Measurements from ENCODE around the gene CALN1. TPM values are rescaled to one million over a fixed set of nuclear protein-coding genes. Genes with fewer than 3 reads are reported as not detected.
"Not testable (repeated sequence)": the region's sequence is repeated elsewhere in the genome, so short reads cannot be mapped to it uniquely, and the experiment has no call there.

The CALN1 gene
- total RNA-seq, 1 experiment from 2014 or later, result not detected

GRCh38 chr7:71753956-71754664, 658.0 kb downstream of the CALN1 start:
- in situ Hi-C loops (cut with HindIII; ENCODE audit: low pct_unique_long_range_greater_than_20kb, low sequenced_read_pairs), result no loop called here
- no peak for DNase-seq (ENCODE audit: low read depth, low spot score)

DNA sequence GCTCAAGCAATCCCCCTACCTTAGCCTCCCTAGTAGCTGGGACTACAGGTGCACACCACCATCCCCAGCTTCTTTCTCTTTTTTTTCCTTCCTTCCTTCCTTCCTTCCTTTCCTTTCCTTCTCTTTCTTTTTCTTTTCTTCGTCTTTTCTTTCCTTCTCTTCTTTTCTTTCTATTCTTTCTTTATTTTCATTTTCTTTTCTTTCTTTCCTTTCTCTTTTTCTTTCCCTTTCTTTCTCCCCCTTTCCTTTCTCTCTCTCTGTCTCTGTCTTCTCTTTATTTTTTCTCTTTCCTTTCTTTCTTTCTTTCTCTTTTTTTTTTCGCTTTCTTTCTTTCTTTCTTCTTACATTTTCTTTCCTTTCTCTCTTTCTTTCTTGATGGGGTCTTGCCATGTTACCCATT, 658.9 kb downstream of the CALN1 start:
- no peak for DNase-seq (ENCODE audit: low read depth, low spot score)
- in situ Hi-C loops (cut with HindIII; ENCODE audit: low pct_unique_long_range_greater_than_20kb, low sequenced_read_pairs), result no loop called here

- DNase-seq (ENCODE audit: low read depth, low spot score), result peak; percentile 56
- in situ Hi-C loops (cut with HindIII; ENCODE audit: low pct_unique_long_range_greater_than_20kb, low sequenced_read_pairs), result no loop called here
Observed at GRCh38 chr7:71752171-71752935, 659.8 kb downstream of the CALN1 start.

- DNase-seq (ENCODE audit: low read depth, low spot score), result no peak
- in situ Hi-C loops (cut with HindIII; ENCODE audit: low pct_unique_long_range_greater_than_20kb, low sequenced_read_pairs), result no loop called here
Observed at GRCh38 chr7:71750290-71750689, 661.8 kb downstream of the CALN1 start.

DNA sequence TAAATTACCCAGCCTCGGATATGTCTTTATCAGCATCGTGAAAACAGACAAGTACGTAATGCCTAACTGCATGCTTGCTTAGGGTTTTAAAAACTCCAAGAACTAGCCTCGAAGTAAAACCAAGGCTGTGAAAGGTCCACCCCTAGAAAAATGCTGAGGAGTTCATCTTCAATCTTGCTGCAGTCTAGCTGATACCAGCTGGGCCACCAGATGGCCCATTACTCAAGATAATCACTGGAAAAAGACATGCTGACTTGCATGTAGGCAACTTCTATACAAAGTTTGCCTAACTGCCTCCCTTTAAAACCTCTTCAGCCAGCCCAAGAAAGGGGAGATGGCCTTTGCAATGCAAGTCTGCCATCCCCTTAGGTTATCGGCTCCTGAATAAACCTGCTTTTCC, 666.1 kb downstream of the CALN1 start:
- in situ Hi-C loops (cut with HindIII; ENCODE audit: low pct_unique_long_range_greater_than_20kb, low sequenced_read_pairs), result no loop called here
- DNase-seq (ENCODE audit: low read depth, low spot score), result no peak

- in situ Hi-C loops (cut with HindIII; ENCODE audit: low pct_unique_long_range_greater_than_20kb, low sequenced_read_pairs), result no loop called here
- no peak for DNase-seq (ENCODE audit: low read depth, low spot score)
Observed at GRCh38 chr7:71740174-71740560, 672.0 kb downstream of the CALN1 start.

DNA sequence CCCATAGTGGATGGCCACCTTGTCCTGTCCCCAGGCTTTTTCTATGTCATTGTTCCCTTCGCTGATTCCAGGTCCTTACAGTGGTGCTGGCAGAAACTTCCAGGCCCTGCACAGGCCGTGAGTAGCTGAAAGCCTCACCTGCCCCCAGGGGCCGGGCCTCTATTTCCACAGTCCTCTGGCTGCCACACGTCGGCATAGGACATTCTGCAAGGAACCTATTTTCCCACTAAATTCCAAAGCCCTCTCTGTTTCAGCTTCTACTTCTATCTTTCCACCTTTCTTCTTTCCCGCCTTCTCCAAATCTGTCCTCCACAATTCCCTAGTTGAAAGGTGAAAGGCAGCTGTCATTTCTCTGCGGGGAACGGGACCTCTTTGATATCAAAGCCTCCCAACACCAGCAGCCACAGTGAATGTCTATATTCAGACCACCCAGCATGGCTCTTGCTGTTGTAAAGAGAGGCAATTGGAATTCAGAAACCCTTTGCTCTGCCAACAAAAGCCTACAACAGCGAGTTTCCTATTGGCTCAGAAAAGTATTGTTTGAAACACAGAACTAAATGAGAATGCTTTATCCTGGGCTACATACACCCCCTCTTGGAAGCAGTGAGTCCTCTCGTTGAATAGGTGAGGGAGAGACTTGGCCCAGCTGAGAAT, 672.5 kb downstream of the CALN1 start:
- no peak for DNase-seq (ENCODE audit: low read depth, low spot score)
- in situ Hi-C loops (cut with HindIII; ENCODE audit: low pct_unique_long_range_greater_than_20kb, low sequenced_read_pairs), result no loop called here

DNA sequence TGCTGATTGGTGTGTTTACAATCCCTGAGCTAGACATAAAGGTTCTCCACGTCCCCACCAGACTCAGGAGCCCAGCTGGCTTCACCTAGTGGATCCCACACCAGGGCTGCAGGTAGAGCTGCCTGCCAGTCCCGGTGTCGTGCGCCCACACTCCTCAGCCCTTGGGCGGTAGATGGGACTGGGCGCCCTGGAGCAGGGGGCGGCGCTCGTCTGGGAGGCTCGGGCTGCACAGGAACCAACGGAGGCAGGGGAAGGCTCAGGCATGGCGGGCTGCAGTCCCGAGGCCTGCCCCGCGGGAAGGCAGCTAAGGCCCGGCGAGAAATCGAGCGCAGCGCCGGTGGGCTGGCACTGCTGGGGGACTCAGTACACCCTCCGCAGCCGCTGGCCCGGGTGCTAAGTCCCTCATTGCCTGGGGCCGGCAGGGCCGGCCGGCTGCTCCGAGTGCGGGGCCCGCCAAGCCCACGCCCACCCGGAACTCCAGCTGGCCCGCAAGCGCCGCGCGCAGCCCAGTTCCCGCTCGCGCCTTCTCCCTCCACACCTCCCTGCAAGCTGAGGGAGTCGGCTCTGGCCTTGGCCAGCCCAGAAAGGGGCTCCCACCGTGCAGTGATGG, 674.1 kb downstream of the CALN1 start:
- DNase-seq (ENCODE audit: low read depth, low spot score); in situ Hi-C loops (cut with HindIII; ENCODE audit: low pct_unique_long_range_greater_than_20kb, low sequenced_read_pairs): not testable (repeated sequence)

DNA sequence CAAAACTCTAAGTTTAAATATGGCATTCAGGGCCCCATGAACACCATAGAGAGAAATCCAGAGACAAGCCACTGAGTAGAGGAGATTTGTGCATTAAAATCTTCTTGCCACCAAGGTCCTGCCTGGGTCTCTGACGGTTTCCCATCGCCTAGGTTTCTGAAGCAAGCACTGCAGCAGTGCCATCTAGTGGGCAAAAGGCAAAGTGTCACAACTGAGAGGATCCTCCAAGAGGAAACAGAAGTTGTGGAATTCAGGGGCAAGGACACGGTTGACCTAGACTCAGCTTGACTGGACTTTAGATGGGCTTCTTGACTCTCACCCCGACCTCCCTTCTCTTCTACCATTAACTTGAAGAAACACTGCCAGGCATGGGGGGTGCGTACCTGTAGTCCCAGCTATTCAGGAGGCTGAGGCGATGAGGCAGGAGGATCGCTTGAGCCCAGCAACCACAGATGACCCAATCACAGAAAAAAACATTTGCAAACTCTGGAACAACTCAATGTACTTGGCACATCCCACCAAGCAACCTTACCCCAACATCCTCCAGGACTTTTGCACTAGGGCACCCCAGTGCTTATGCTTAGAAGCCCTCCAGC, 676.1 kb downstream of the CALN1 start:
- in situ Hi-C loops (cut with HindIII; ENCODE audit: low pct_unique_long_range_greater_than_20kb, low sequenced_read_pairs), result no loop called here
- DNase-seq (ENCODE audit: low read depth, low spot score), result peak; percentile 83

- in situ Hi-C loops (cut with HindIII; ENCODE audit: low pct_unique_long_range_greater_than_20kb, low sequenced_read_pairs), result no loop called here
Observed at GRCh38 chr7:71733107-71733870, 678.8 kb downstream of the CALN1 start.

GRCh38 chr7:71731740-71732139, 680.4 kb downstream of the CALN1 start:
- in situ Hi-C loops (cut with HindIII; ENCODE audit: low pct_unique_long_range_greater_than_20kb, low sequenced_read_pairs), result no loop called here
- no peak for DNase-seq (ENCODE audit: low read depth, low spot score)

More at GRCh38 chr7:71733107-71733870, 678.8 kb downstream of the CALN1 start:
- DNase-seq (ENCODE audit: low read depth, low spot score), result peak; percentile 84

Small RNA genes within 50 kb of the gene (small RNA-seq; reads per million reads assigned to genes)
- gene AC005011.1, result 0 reads per million in 2 experiments
- gene RNA5SP232, result 0.02 to 0.62 reads per million in 2 experiments

All from SK-MEL-5 (cell line).